ENCODE results near the gene SMYD3. TPM values are rescaled to one million over a fixed set of nuclear protein-coding genes. Genes with fewer than 3 reads are reported as not detected.

SMYD3 gene
- total and polyA plus RNA-seq, 2 of the 4 experiments (the other 2 are of a cell fraction): 26.5 to 37.6 TPM

DNA sequence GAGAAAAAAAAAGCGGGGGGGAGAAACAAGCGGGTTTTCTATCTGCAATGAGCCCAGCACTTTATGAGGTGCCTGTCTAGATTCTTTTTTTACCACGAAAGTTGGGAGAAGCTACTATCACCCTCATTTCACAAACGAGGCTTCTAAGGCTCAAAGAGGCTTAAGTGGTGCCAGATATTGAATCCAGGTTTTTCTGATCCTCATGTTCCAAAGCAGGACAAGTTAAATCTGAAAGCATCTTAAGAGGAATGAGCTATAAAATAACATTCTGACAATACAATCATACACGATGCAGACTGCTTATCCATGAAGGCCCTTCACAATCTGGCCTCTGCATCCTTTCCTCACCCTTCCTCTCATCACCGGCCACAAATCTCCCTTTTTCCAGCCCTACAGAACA is 549.1 kb downstream of the SMYD3 start:
- Histone ChIP-seq H3K9me1 (ENCODE audit: insufficient read depth, low read length) (no peaks in the 10 kb centered on the region), H2AK5ac (ENCODE audit: low read depth, low read length) (no peak overlapping the region), H3K14ac (replicated peaks; ENCODE audit: low read depth, low read length) (no peak overlapping the region), H3K4me2 (ENCODE audit: low read depth, low read length) (no peak overlapping the region), H2BK120ac (ENCODE audit: low read depth, low read length) (no peak overlapping the region), H4K91ac (ENCODE audit: insufficient read depth, low read depth, low read length) (no peak overlapping the region), H4K8ac (ENCODE audit: low read depth in 2 of 2, low read length in 2 of 2) (no peak overlapping the region), H3K9me3 (ENCODE audit: control insufficient read depth, insufficient read depth, low read length) (no peaks in the 10 kb centered on the region), H3K27ac (ENCODE audit: insufficient read depth, low read length) (no peak overlapping the region), H4K5ac (ENCODE audit: low read depth, low read length) (no peak overlapping the region), H3K79me1 (ENCODE audit: low read depth in 1 of 2, low read length in 2 of 2) (no peaks in the 10 kb centered on the region), H4K20me1 (ENCODE audit: insufficient read depth, low read length) (no peaks in the 10 kb centered on the region), H3K23ac (ENCODE audit: low read depth, low read length) (no peak overlapping the region), H3K36me3 (ENCODE audit: control insufficient read depth, insufficient read depth, low read length) (no peaks in the 10 kb centered on the region), H3K9ac (ENCODE audit: low read depth, low read length) (no peak overlapping the region), H2AK9ac (replicated peaks; ENCODE audit: low read depth, low read length, poor library complexity) (no peak overlapping the region), H3K4me1 (ENCODE audit: control insufficient read depth, insufficient read depth, low read length) (peaks cover 8% of the 10 kb centered on the region; the same call in 1 of the 2 replicates), H3K27me3 (ENCODE audit: control insufficient read depth, insufficient read depth, low read length) (no peaks in the 10 kb centered on the region), H2AFZ (replicated peaks; ENCODE audit: low read length, poor library complexity) (no peak overlapping the region), H3K4me3 (ENCODE audit: insufficient read depth, low read depth, low read length) (no peak overlapping the region), H2BK20ac (ENCODE audit: low read depth, low read length) (no peak overlapping the region), H2BK5ac (ENCODE audit: low read depth, low read length, poor library complexity, severe bottlenecking) (no peak overlapping the region), H3K4ac (ENCODE audit: low read depth, low read length) (no peak overlapping the region), H2BK15ac (ENCODE audit: low read depth, low read length) (no peak overlapping the region), H3K18ac (ENCODE audit: low read depth, low read length) (no peak overlapping the region), H3K56ac (ENCODE audit: extremely low read depth, insufficient read depth, low read length) (no peak overlapping the region)
- WGBS, 2 experiments (ENCODE audit: extremely low coverage in 2 of 2, insufficient read length in 1 of 2): no CpG with 5 or more reads among the region's 6 CpGs
- dilution Hi-C loops (cut with HindIII; ENCODE audit: low sequenced_read_pairs, unreplicated experiment) (no loop called here), intact Hi-C loops (cut with micrococcal nuclease) (no loop called here), in situ Hi-C loops (cut with MboI; ENCODE audit: low sequenced_read_pairs) (no loop called here)
- TF ChIP-seq SMC3 (IDR thresholded peaks at IDR 0.05; ENCODE audit: low read depth, low read length) (no peak), CHD1 (IDR thresholded peaks at IDR 0.05; ENCODE audit: low read depth, low read length) (no peak), RFX5 (IDR thresholded peaks at IDR 0.05; ENCODE audit: low read depth, low read length) (no peak), CEBPB (IDR thresholded peaks at IDR 0.05; ENCODE audit: low read depth, low read length) (no peak), MAFK (IDR thresholded peaks at IDR 0.05; ENCODE audit: low read depth, low read length) (no peak), POLR2A (IDR thresholded peaks at IDR 0.05; ENCODE audit: low read depth, low read length) (no peak), NFE2L2 (IDR thresholded peaks at IDR 0.05; ENCODE audit: low read depth, low read length) (no peak)
- TF ChIP-seq, protein P1, sequence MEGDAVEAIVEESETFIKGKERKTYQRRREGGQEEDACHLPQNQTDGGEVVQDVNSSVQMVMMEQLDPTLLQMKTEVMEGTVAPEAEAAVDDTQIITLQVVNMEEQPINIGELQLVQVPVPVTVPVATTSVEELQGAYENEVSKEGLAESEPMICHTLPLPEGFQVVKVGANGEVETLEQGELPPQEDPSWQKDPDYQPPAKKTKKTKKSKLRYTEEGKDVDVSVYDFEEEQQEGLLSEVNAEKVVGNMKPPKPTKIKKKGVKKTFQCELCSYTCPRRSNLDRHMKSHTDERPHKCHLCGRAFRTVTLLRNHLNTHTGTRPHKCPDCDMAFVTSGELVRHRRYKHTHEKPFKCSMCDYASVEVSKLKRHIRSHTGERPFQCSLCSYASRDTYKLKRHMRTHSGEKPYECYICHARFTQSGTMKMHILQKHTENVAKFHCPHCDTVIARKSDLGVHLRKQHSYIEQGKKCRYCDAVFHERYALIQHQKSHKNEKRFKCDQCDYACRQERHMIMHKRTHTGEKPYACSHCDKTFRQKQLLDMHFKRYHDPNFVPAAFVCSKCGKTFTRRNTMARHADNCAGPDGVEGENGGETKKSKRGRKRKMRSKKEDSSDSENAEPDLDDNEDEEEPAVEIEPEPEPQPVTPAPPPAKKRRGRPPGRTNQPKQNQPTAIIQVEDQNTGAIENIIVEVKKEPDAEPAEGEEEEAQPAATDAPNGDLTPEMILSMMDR (conservative IDR thresholded peaks at IDR 0.05; ENCODE audit: low read depth, low read length): no peak
- TF ChIP-seq, protein P2, sequence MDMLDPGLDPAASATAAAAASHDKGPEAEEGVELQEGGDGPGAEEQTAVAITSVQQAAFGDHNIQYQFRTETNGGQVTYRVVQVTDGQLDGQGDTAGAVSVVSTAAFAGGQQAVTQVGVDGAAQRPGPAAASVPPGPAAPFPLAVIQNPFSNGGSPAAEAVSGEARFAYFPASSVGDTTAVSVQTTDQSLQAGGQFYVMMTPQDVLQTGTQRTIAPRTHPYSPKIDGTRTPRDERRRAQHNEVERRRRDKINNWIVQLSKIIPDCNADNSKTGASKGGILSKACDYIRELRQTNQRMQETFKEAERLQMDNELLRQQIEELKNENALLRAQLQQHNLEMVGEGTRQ (IDR thresholded peaks at IDR 0.05; ENCODE audit: low read depth, low read length): no peak
- ATAC-seq (ENCODE audit: low read depth) (no peak), DNase-seq (no peak)
- ChIA-PET POLR2A (ENCODE audit: unreplicated experiment) (no interaction called here), CTCF (no interaction called here)
- no TSS peak for BruUV-seq (replicated peaks)
